ENCODE results near the gene SMDT1. TPM values are rescaled to one million over a fixed set of nuclear protein-coding genes. Genes with fewer than 3 reads are reported as not detected.

SMDT1 gene
- total and polyA plus RNA-seq, 9 of the 15 experiments (the other 6 are each of a cell fraction or from before 2014, with no cell fraction given), result 7.9 to 65.2 (median 14.3) TPM

Small RNAs within 50 kb of the gene (small RNA-seq; reads per million reads assigned to genes)
- gene SNORD13P1, result not detected

Other genes with a start within 250 kb of the SMDT1 start
Only the 7 nearest of the 11 such genes appear.
- 67.7 and 77.1 TPM in 2 replicates for gene CENPM, start 132.5 kb upstream of the SMDT1 start, total RNA-seq (2014; rRNA removed)
- 9.9 and 11.3 TPM in 2 replicates for gene CENPM, start 132.5 kb upstream of the SMDT1 start, total RNA-seq (2014; rRNA removed; fragmentation: Illumina TruSeq; extraction: Trizol)
- 32.3 and 33.8 TPM in 2 replicates for gene CENPM, start 132.5 kb upstream of the SMDT1 start, total RNA-seq (2015; rRNA removed; fragmentation: Illumina TruSeq; extraction: Trizol)
- 36.2 and 37.4 TPM in 2 replicates for gene CENPM, start 132.5 kb upstream of the SMDT1 start, total RNA-seq (2021)
- gene CENPM, start 132.5 kb upstream of the SMDT1 start, polyA plus RNA-seq (2011; rRNA removed), result 18.8 and 25.3 TPM in 2 replicates
- 23.6 and 41.3 TPM in 2 replicates for gene CENPM, start 132.5 kb upstream of the SMDT1 start, polyA plus RNA-seq (2014; fragmentation: Illumina TruSeq; extraction: Trizol)
- 10 to 100 TPM; 19.3 to 36.7 TPM for gene CENPM, start 132.5 kb upstream of the SMDT1 start, polyA plus RNA-seq (2014; fragmentation: Nextera tagmentation; extraction: Ambion mirVana)
- gene CENPM, start 132.5 kb upstream of the SMDT1 start, polyA plus RNA-seq (2014; rRNA removed), result 49.6 and 53.0 TPM in 2 replicates
- not detected in 2 replicates for gene SEPTIN3, start 110.3 kb upstream of the SMDT1 start, total RNA-seq (2014; rRNA removed)
- not detected in 2 replicates for gene SEPTIN3, start 110.3 kb upstream of the SMDT1 start, total RNA-seq (2014; rRNA removed; fragmentation: Illumina TruSeq; extraction: Trizol)
- not detected in 2 replicates for gene SEPTIN3, start 110.3 kb upstream of the SMDT1 start, total RNA-seq (2015; rRNA removed; fragmentation: Illumina TruSeq; extraction: Trizol)
- gene SEPTIN3, start 110.3 kb upstream of the SMDT1 start, total RNA-seq (2021), result not detected in 2 replicates
- gene SEPTIN3, start 110.3 kb upstream of the SMDT1 start, polyA plus RNA-seq (2011; rRNA removed), result 0.06 and 0.08 TPM in 2 replicates
- gene SEPTIN3, start 110.3 kb upstream of the SMDT1 start, polyA plus RNA-seq (2014; fragmentation: Illumina TruSeq; extraction: Trizol), result not detected in 2 replicates
- not detected for gene SEPTIN3, start 110.3 kb upstream of the SMDT1 start, polyA plus RNA-seq (2014; fragmentation: Nextera tagmentation; extraction: Ambion mirVana)
- not detected in 2 replicates for gene SEPTIN3, start 110.3 kb upstream of the SMDT1 start, polyA plus RNA-seq (2014; rRNA removed)
- gene WBP2NL, start 80.9 kb upstream of the SMDT1 start, total RNA-seq (2014; rRNA removed), result not detected in 2 replicates
- not detected in 2 replicates for gene WBP2NL, start 80.9 kb upstream of the SMDT1 start, total RNA-seq (2014; rRNA removed; fragmentation: Illumina TruSeq; extraction: Trizol)
- not detected in 2 replicates for gene WBP2NL, start 80.9 kb upstream of the SMDT1 start, total RNA-seq (2015; rRNA removed; fragmentation: Illumina TruSeq; extraction: Trizol)
- not detected in 2 replicates for gene WBP2NL, start 80.9 kb upstream of the SMDT1 start, total RNA-seq (2021)
- gene WBP2NL, start 80.9 kb upstream of the SMDT1 start, polyA plus RNA-seq (2011; rRNA removed), result not detected in 2 replicates
- not detected in 2 replicates for gene WBP2NL, start 80.9 kb upstream of the SMDT1 start, polyA plus RNA-seq (2014; fragmentation: Illumina TruSeq; extraction: Trizol)
- gene WBP2NL, start 80.9 kb upstream of the SMDT1 start, polyA plus RNA-seq (2014; fragmentation: Nextera tagmentation; extraction: Ambion mirVana), result not detected
- not detected in 2 replicates for gene WBP2NL, start 80.9 kb upstream of the SMDT1 start, polyA plus RNA-seq (2014; rRNA removed)
- gene NAGA, start 8.9 kb upstream of the SMDT1 start, total RNA-seq (2014; rRNA removed), result 19.5 and 20.6 TPM in 2 replicates
- gene NAGA, start 8.9 kb upstream of the SMDT1 start, total RNA-seq (2014; rRNA removed; fragmentation: Illumina TruSeq; extraction: Trizol), result 9.9 and 11.5 TPM in 2 replicates
- 15.9 and 16.1 TPM in 2 replicates for gene NAGA, start 8.9 kb upstream of the SMDT1 start, total RNA-seq (2015; rRNA removed; fragmentation: Illumina TruSeq; extraction: Trizol)
- 20.0 and 20.4 TPM in 2 replicates for gene NAGA, start 8.9 kb upstream of the SMDT1 start, total RNA-seq (2021)
- gene NAGA, start 8.9 kb upstream of the SMDT1 start, polyA plus RNA-seq (2011; rRNA removed), result 18.1 and 19.7 TPM in 2 replicates
- 20.6 and 22.1 TPM in 2 replicates for gene NAGA, start 8.9 kb upstream of the SMDT1 start, polyA plus RNA-seq (2014; fragmentation: Illumina TruSeq; extraction: Trizol)
- 1 to 10 TPM; 6.5 to 7.0 TPM for gene NAGA, start 8.9 kb upstream of the SMDT1 start, polyA plus RNA-seq (2014; fragmentation: Nextera tagmentation; extraction: Ambion mirVana)
- gene NAGA, start 8.9 kb upstream of the SMDT1 start, polyA plus RNA-seq (2014; rRNA removed), result 17.4 and 18.7 TPM in 2 replicates
- gene PHETA2, start 5.5 kb upstream of the SMDT1 start, total RNA-seq (2014; rRNA removed), result not detected in 2 replicates
- gene PHETA2, start 5.5 kb upstream of the SMDT1 start, total RNA-seq (2014; rRNA removed; fragmentation: Illumina TruSeq; extraction: Trizol), result 0.06 TPM in 1 of 2 replicates, not detected in the other
- 0.07 and 0.08 TPM in 2 replicates for gene PHETA2, start 5.5 kb upstream of the SMDT1 start, total RNA-seq (2015; rRNA removed; fragmentation: Illumina TruSeq; extraction: Trizol)
- gene PHETA2, start 5.5 kb upstream of the SMDT1 start, total RNA-seq (2021), result 0.18 and 0.22 TPM in 2 replicates
- 0.08 and 0.14 TPM in 2 replicates for gene PHETA2, start 5.5 kb upstream of the SMDT1 start, polyA plus RNA-seq (2011; rRNA removed)
- gene PHETA2, start 5.5 kb upstream of the SMDT1 start, polyA plus RNA-seq (2014; fragmentation: Illumina TruSeq; extraction: Trizol), result 0.08 TPM in 1 of 2 replicates, not detected in the other
- not detected for gene PHETA2, start 5.5 kb upstream of the SMDT1 start, polyA plus RNA-seq (2014; fragmentation: Nextera tagmentation; extraction: Ambion mirVana)
- gene PHETA2, start 5.5 kb upstream of the SMDT1 start, polyA plus RNA-seq (2014; rRNA removed), result 0.07 and 0.31 TPM in 2 replicates
- gene NDUFA6, start 11.1 kb downstream of the SMDT1 start, total RNA-seq (2014; rRNA removed), result 103 and 110 TPM in 2 replicates
- gene NDUFA6, start 11.1 kb downstream of the SMDT1 start, total RNA-seq (2014; rRNA removed; fragmentation: Illumina TruSeq; extraction: Trizol), result 113 and 132 TPM in 2 replicates
- 117 and 129 TPM in 2 replicates for gene NDUFA6, start 11.1 kb downstream of the SMDT1 start, total RNA-seq (2015; rRNA removed; fragmentation: Illumina TruSeq; extraction: Trizol)
- 90.0 and 103 TPM in 2 replicates for gene NDUFA6, start 11.1 kb downstream of the SMDT1 start, total RNA-seq (2021)
- gene NDUFA6, start 11.1 kb downstream of the SMDT1 start, polyA plus RNA-seq (2011; rRNA removed), result 103 and 128 TPM in 2 replicates
- 106 and 110 TPM in 2 replicates for gene NDUFA6, start 11.1 kb downstream of the SMDT1 start, polyA plus RNA-seq (2014; fragmentation: Illumina TruSeq; extraction: Trizol)
- 100 to 1,000 TPM; 465 to 474 TPM for gene NDUFA6, start 11.1 kb downstream of the SMDT1 start, polyA plus RNA-seq (2014; fragmentation: Nextera tagmentation; extraction: Ambion mirVana)
- gene NDUFA6, start 11.1 kb downstream of the SMDT1 start, polyA plus RNA-seq (2014; rRNA removed), result 141 and 148 TPM in 2 replicates
- not detected in 2 replicates for gene CYP2D6, start 51.1 kb downstream of the SMDT1 start, total RNA-seq (2014; rRNA removed)
- gene CYP2D6, start 51.1 kb downstream of the SMDT1 start, total RNA-seq (2014; rRNA removed; fragmentation: Illumina TruSeq; extraction: Trizol), result 0.04 and 0.06 TPM in 2 replicates
- gene CYP2D6, start 51.1 kb downstream of the SMDT1 start, total RNA-seq (2015; rRNA removed; fragmentation: Illumina TruSeq; extraction: Trizol), result 0.11 TPM in 1 of 2 replicates, not detected in the other
- gene CYP2D6, start 51.1 kb downstream of the SMDT1 start, total RNA-seq (2021), result 0.18 and 0.20 TPM in 2 replicates
- 0.07 and 0.24 TPM in 2 replicates for gene CYP2D6, start 51.1 kb downstream of the SMDT1 start, polyA plus RNA-seq (2011; rRNA removed)
- gene CYP2D6, start 51.1 kb downstream of the SMDT1 start, polyA plus RNA-seq (2014; fragmentation: Illumina TruSeq; extraction: Trizol), result 0.10 TPM in 2 replicates
- gene CYP2D6, start 51.1 kb downstream of the SMDT1 start, polyA plus RNA-seq (2014; fragmentation: Nextera tagmentation; extraction: Ambion mirVana), result not detected
- 0.67 TPM in 1 of 2 replicates, not detected in the other for gene CYP2D6, start 51.1 kb downstream of the SMDT1 start, polyA plus RNA-seq (2014; rRNA removed)

Measured in K562 (cell line).